NCI-H345 treated with DMSO at 0.1 percent for 48 hours (cell line): ENCODE data around the gene NUTM1.
A peak's percentile ranks its signal among the peaks of the same experiment; 100 is the strongest.

ENCODE experiments used
- DNase-seq: peaks from one replicate; lab custom pipeline; 2025; ENCODE audit not compliant: unreplicated experiment; lab: John Stamatoyannopoulos, UW

NUTM1 gene

GRCh38 chr15:34342737-34343575, at the start of gene NUTM1, which contains the start of gene NOP10:
TSS of gene NUTM1 (plus strand) at chr15:34343315. CDS start at chr15:34343697, 382 bp downstream.
TSS of gene NOP10 (minus strand) at chr15:34343136. CDS start at chr15:34343073, 63 bp downstream.
- peak; percentile 70 for DNase-seq

DNA sequence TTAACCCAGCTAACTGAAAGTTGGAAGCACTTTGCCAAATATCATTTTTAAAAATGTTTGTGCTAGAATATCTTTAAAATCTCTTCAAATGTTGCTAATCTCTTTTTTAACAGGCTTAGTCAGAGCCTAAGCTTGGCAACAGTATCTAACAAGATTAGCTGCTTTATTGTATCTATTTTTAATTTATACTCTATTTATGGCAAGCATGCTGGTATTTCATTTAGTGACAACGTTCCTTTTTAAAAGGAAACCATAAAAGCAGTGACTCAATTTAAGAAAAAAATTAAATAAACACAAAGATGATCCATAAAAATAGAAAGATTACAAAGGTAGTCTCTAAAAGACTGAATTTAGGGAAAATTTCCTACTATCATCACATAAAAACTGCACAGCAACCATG, 46.1 kb upstream of the NUTM1 start:
- DNase-seq, result no peak

DNA sequence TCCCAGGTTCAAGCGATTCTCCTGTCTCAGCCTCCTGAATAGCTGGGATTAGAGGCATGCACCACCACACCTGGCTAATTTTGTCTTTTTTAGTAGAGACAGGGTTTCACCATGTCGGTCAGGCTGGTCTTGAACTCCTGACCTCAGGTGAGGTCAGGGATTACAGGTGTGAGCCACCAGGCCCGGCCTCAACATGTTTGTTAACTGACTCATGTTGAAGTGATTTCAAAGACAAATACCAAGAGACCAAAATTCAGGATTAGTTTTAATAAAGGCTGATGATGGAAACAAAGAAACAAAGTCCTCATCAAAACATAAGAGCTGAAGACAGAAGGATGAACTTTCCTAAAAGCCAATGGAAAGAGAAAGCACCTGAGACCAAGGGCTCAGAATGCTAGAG, 42.1 kb upstream of the NUTM1 start:
- DNase-seq, result no peak

DNA sequence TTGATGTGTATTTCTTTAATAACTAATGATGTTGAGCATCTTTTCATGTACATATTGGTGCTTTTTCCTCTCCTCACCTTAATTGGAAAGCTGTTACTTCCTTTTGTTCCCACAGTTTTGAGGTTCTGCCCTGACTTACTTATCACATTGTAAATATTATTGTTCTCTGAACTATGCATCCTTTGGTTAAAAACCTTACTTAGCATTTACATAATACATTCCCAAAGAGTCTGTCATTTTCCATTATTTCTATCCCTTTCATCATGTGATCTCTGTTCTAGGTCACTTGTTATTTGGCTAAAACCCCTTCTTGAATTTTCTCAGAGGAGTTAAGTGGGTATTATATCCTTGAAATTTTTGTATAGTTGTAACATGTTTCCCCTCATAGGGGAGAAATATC, 38.5 kb upstream of the NUTM1 start:
- no peak for DNase-seq

GRCh38 chr15:34311563-34311962, 31.6 kb upstream of the NUTM1 start:
- no peak for DNase-seq

DNA sequence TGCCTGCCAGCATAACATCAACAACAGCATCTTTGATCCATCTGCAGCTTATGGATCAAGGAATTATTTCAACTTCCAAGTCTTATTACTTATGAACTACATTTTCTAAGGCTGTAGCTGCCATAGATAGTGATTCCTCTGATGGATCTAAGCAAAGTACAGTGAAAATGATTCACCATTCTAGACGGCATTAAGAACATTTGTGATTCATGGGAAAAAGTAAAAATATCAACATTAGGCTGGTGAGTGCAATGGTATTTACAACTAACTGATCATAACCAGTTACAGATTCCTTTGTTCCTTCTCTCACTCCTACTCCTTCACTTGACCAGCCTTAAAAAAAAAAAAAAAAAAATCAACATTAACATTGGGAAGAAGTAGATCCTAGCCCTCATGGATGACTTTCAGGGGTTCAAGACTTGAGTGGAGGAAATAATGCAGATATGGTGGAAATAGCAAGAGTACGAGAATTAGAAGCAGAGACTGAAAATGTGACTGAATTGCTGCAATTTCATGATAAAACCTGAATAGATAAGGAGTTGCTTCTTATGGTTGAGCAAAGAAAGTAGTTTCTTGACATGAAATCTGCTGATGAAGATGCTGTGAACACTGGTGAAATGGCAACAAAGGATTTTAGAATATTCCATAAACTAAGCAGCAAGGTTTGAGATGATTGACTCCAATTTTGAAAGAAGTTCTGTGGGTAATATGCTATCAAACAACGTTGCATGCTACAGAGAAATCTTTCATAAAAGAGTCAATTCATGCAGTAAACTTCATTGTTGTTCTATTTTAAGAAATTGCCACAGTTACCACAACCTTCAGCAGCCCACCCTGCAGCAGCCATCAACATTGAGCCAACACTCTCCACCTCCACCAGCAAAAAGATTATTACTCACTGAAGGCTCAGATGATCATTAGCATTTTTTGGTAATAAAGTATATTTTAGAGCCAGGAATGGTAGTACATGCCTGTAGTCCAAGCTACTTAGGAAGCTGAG, 28.3 kb upstream of the NUTM1 start:
- no peak for DNase-seq

DNA sequence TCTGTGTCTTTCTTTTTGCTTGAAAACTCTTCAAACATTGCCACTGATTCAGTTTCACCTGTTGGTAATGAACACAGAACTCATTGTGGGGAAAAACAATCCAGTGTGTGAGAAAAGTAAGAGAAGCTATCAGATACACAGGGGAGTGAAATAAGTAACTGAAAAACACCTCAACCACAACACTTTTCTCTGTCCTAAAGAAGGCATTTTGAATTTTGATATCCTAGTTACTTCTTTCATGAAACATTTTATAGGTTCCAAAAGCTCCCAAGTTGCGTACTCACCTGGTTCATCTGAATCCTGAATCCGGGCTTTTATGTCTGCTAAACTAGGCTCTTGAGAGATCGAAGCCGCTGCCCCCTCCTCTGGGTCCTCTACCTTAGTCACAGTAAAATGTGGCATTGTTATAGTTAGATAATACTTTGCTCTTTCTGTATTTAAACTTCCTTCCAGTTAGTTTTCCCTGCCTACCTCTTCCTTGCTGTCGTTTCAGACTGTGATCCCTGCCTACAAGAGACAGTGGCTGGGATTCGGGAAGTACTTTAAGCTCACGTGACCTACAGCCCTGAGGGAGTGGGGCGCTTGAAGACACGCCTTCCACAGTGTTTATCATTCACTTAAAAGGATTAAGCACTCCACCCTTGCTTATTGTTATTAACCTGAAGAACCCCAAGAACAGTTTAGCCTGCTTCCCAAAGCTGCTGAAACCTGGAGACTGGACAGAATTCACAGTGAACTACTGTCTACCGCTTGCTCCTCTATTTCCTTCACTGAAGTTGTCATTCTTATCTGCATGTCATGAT, 24.6 kb upstream of the NUTM1 start:
- DNase-seq, result peak; percentile 22

DNA sequence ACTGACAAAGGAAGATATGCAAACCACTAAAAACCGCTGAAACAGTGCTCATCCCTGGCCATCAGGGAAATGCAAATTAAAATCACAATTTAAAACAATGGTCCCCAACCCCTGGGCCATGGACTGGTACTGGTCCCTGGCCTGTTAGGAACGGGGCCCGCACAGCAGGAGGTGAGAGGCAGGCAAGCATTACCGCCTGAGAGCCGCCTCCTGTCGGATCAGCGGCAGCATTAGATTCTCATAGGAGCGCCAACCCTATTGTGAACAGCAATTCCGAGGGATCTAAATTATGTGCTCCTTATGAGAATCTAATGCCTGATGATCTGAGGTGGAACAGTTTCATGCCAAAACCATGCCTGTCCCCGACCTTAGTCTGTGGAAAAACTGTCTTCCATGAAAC, 19.9 kb upstream of the NUTM1 start:
- DNase-seq, result no peak

DNA sequence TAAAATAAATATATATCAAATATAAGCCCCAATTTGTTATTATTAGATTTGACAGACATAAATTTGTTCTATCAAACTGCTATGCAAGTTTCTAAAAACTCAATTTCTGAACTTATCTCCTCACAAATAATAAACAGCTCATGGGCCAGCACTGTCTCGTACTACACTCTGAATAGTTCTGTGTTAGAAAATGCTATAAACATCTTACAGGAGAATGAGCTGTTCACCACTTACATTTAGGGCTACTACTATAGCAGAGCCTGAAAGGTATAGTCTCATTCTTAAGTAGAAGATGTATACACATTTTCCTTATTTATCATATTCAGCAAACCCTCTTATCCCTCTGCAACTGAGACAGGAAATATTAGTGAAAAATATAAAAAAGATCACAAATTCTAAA, 18.2 kb upstream of the NUTM1 start:
- no peak for DNase-seq

DNA sequence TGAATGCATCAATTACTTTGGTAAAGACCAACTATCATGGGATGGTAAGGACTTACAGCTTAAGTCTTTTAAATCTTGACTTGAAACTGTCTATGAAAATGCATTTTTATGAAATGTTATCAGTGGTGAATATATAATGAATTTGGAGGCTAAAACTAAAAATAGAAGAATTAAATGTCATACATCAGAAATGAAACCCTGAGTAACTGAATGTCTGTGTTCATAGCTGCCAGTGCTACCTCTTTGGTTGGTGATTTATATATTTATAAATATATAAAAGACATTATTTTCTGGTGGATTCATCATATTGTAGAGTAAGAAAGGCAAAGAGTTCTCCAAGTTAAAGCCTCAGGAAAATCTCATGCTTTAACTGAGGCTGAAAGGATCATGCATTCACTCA, 17.7 kb upstream of the NUTM1 start:
- no peak for DNase-seq

DNA sequence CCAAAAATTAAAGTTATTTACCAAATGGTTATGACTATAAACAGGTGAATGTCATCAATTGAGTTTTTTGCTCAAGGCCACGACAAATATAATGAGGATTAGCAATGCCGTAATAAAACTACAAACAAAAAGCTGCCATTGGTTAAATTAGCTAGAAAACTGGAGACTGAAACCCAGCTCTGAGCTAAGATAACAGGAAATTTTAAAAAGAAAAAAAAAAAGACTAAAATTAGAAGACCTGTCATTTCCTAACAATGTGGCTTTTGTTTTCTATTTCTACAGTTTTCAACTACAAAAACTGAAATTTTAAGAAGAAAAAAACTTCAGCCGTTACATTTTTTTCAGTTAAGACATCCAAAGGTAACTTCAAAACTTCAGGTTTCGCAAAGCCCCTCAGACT, 15.2 kb upstream of the NUTM1 start:
- no peak for DNase-seq

DNA sequence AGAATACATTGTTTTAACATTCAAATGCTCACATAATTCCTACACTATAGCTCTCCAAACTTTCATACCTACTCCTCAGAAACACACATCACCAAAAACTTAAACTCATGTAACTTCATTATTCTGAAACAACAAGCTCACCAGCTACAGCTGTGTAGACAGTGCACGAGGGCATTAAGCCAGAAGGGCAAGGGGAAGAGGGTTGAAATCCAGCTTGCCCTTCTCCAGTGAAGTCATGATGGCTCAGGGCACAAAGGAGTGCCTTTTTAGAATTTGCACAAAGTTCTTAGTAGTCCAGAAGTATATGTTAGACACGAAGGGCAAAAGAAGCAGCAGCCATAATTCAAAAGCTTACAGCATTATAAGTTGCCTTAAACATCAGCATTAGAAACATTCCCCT, 14.1 kb upstream of the NUTM1 start:
- DNase-seq, result no peak

DNA sequence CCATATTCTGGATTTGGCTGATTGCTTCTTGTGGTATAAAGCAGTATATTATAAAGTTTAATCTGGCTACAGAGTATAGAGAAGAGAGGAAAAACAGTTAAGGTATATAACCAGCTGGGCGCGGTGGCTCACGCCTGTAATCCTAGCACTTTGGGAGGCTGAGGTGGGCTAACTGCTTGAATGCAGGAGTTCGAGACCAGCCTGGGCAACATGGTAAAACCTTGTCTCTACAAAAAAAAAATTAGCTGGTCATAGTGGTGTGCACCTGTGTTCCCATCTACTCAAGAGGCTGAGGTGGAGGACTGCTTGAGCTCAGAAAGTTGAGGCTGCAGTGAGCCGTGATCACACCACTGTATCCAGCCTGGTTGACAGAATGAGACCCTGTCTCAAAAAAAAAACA, 12.8 kb upstream of the NUTM1 start:
- no peak for DNase-seq

DNA sequence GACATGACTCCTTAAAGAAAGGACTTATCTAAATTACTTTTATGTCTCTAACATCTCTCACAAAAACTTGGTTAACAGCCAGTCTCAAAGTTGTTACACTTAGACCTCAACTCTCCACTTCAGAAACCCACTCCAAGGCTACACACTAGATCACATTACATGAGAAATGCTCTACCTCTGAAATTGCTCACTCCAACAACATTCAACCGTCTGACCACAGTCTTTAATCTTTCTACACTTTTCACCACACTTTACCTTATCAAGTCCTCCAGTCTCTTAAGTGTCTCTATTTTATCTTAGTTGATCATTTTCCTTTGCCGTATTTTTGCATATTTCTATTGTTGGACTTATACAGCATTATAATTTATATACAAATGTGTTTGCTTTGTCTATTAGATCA, 11.3 kb upstream of the NUTM1 start:
- DNase-seq, result no peak

DNA sequence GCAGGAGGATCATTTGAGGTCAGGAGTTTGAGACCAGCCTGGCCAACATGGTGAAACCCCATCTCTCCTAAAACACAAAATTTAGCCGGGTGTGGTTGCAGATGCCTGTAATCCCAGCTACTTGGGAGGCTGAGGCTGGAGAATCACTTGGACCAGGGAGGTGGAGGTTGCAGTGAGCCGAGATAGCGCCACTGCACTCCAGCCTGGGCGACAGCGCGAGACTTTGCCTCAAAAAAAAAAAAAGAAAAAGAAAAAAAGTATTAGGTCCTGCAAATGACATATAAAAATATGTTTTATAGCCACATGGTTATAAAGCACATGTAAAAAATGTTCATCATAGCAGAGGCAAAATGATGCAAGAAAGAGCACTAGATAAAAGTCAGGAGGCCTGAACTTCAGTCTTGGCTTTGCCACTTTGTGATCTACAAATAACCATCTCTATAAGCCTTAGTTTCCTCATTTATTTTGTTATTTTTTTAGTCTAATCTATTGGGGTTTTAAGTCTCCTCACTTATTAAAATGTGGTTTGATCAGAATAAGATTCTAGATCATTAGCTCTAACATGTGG, 10.5 kb upstream of the NUTM1 start:
- no peak for DNase-seq

- DNase-seq, result no peak
These were observed 8.4 kb upstream of the NUTM1 start for GRCh38 chr15:34334672-34335071.

DNA sequence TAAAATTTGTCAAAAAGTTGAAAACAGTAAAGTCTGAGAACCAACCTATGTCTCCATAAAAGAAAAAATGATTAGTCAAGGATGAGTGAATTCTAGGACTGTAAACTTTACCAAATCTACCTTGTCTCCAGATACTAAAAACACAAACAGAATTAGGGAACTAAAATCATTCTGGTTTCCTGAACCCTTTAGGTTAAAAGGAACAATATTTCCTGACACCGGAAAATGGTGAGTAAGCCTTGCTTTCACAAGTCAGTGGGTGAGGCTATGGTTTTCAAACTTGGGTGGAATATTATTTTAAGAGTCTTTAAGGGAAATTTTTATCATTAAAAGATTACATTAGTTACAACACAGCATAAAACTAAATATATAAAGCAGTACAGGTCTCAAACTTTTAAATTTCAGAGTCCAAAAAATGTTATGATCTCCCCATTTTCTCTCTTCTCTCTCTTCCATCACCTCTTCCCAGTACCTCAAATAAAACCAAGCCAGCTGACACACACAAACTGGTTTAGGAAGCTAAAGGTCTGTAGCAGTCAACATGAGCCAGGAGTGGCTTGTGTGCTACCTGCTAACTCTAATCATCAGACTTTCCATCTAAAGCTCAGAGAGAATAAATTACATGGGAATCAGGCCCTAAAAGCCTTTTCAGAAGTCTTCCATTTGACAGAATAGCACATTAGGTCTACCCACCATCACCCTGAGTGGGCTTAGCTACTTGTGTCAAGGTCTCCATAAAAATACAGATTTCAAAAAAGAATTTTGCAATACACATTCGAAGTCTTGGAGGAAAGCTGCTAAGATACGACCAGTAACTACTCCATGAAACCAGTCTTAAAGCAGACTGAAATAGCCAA, 7.7 kb upstream of the NUTM1 start:
- DNase-seq, result no peak

- no peak for DNase-seq
These were observed 6.7 kb upstream of the NUTM1 start for GRCh38 chr15:34336231-34336990.

DNA sequence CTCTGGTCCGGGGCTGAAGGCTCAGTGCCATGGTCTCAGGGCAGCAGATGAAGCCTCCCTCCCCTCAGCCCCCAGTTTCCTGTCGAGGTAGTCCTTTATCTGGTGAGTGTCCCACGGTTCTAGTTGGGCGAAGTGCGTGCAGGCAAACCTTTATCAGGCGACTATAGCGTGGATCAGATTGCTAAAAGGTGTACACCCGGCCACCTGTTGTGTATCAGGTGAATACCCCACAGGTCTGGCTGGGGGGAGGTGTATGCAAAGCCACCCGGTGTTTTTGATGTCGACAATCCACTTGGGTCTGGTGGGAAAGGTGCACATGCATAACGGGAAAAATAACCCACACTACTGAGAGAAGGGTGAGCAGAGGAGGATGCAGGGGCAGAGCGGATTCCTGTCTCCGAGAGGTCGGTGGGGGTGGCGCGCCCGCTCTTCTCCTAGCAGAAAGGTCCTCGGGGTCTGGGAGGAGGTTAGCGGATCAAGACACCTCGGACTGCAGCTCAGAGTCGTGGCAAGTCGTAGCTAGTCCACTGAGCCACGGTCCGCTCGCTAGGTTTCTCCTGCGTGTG, 6.0 kb upstream of the NUTM1 start:
- no peak for DNase-seq
